GM21786 (cell line): ENCODE measurements around the gene TMEM229B.

Experiments
- ATAC-seq: cut with Tn5 transposase; IDR thresholded peaks from one replicate; pipeline ENCODE4 v1.9.1; 2021; ENCODE audit not compliant: unreplicated experiment

TMEM229B gene

GRCh38 chr14:67487937-67488893, at the start of gene TMEM229B:
Gene TMEM229B, minus strand, starts transcription at chr14:67488721. Its CDS starts 14,798 bp downstream, at chr14:67473923.
- ATAC-seq = peak; percentile 85

DNA sequence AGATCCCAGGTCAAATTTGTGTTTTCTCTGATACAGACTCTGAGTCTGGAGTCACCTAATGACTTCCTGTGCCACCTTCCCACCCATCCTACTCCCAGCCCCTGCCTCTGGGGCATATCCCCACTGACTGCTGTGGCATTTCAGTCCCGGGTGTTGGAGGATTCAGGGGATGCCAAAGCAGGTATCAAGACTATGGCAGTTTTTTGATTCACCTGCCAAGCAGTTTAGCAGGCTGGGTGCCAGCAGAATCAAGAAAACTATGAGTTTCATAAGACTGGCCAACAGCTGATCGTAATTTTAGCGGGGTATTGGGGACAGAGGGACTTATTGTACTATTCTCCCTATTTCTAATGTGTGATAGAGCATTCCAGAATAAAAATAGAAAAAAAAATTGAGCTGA, 49.2 kb upstream of the TMEM229B start:
- no peak for ATAC-seq

DNA sequence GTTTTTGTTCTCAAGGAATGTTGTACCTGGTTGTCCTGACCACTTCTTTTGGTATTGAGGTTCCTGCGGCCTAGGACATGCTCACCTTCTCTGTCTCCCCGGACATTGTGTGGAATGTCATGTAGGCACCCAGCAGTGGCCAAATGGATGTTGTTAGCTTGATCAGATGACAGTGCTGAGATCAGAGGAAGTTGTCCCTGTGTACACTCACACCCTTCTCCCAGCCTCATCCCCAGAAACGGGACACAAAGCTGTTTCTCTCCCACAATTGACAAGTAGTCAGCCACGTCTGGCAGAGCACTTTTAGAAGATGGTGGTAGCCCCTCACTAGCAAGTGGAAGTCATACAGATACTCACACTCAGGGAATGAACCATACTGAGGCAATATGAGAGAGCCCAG, 47.6 kb upstream of the TMEM229B start:
- no peak for ATAC-seq

DNA sequence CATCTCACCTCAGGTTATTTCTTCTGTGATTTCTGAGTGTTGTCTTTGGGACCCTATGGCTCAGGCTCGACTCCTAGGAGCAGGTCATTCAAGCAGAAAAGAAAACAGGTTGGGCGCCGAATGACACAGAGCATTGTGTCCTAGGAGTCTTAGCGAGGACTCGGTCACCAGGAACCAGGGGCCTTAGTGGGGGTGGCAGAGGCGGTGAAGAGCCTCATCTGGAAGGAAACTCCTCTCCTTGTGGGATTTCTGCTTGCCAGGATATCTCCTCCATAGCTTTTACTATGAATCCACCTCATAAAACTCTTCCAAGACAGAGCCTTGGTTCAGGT, 45.2 kb upstream of the TMEM229B start:
- no peak for ATAC-seq

GRCh38 chr14:67532998-67533753, 44.7 kb upstream of the TMEM229B start, which contains the start of gene PLEKHH1:
Gene PLEKHH1, plus strand, starts transcription at chr14:67533290. Its CDS starts 8,578 bp downstream, at chr14:67541868.
- peak; percentile 69 for ATAC-seq

- no peak for ATAC-seq
Observed at GRCh38 chr14:67532606-67532997, 44.1 kb upstream of the TMEM229B start.

DNA sequence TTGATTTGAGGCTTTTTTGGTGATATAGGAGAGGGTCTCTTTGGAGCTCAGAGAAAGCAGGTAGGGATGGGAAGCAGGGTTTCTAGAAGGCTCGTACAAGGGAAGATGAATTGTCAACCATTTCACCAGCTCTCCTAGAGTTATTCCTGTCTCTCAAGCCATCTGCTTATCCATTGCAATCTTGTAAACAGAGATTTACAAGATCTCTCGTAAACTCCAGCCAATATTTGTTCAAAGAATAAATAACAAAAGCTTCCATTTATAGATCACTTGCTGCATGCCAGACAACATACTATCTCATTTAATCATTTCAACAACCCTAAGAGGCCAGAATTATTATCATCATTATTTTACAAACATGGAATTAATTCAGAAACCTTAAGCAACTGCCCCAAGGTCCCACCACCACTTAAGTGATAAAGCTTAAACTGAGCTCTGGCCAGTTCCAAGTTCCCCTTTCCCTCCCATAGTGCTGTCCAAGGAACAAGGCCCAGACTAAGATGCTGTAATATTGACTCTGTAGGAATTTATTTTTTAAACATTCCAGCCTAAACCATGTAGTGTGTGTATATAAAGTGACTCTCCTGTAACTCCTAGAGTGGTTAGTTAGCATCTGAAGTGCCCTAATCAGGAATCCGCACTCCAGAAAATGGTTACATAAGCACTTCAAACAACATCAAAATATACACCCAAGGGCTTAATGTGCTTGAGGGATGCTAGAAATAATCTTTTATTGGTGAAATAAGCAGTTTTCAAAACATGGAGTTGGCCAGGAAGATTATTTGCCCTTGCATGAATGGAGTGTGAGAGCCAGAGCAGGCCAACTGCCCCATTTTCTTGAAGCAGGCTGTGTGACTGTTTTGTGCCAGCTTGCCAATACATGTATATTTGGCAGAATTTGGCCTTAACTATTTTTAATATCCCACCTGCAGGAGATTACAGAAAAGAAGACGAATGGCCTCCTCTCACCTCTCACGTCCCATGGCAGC, 41.7 kb upstream of the TMEM229B start:
- ATAC-seq = no peak

DNA sequence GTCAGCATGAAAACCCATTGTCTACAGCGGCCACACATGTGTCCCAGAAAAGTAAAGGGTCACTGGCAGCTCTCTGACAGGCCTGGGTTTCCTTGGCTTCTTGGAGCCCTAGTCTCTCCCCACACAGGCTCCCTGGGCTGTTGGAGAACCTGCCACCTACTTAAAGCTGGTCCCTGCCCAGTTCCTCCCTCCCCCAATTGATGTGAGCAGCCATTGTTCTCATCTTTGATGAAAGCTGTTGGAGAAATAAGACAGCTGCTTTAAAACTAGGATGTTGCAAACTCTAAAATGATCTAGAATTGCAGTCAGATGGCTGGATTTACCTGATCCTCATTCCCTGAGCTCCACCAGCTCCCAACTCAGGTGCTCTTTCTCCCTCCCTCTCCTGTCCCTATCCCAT, 39.8 kb upstream of the TMEM229B start:
- ATAC-seq = no peak

GRCh38 chr14:67527756-67528155, 39.2 kb upstream of the TMEM229B start:
- no peak for ATAC-seq

DNA sequence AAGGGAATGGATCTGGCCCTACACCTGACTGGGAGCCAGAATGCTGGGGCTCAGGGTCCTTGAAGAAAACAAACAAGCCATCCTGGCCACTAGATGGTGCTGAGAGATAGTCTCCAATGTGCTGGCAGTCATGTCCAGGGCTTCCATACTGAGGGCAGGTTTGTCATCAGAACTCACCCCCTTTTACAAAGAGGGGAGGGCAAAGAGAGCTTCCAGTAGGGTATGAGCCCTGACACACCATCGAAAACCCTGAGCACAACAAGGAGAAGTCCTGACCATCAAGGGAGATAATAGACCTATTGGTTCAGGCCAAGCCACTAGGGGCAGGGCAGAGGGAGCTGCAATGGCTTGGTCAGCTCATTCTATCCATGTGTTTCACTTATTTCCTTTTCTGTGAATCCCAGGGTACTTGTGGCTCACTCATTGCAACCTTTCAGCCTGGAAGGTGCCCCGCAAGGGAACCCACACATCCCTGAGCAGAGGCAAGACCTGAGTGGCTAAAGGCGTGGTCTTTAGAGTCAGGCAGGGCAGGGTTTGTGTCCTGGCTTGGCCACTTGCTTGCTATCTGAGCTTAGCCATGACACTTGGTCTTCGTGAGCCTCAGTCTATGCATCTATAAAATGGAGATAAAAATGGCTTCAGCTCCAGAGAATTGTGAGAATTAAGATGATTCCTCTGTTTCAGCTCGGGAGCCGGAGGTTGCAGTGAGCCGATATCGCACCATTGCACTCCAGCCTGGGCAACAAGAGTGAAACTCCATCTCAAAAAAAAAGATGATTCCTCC, 38.3 kb upstream of the TMEM229B start:
- ATAC-seq = no peak

GRCh38 chr14:67526181-67526580, 37.7 kb upstream of the TMEM229B start:
- no peak for ATAC-seq

GRCh38 chr14:67525389-67525788, 36.9 kb upstream of the TMEM229B start:
- ATAC-seq = no peak

GRCh38 chr14:67524634-67524963, 36.1 kb upstream of the TMEM229B start:
- ATAC-seq = no peak

GRCh38 chr14:67523764-67524633, 35.5 kb upstream of the TMEM229B start:
- ATAC-seq = no peak

- ATAC-seq = no peak
Observed at GRCh38 chr14:67522270-67522669, 33.7 kb upstream of the TMEM229B start.

GRCh38 chr14:67520482-67520881, 32.0 kb upstream of the TMEM229B start:
- no peak for ATAC-seq

GRCh38 chr14:67519406-67519805, 30.9 kb upstream of the TMEM229B start:
- no peak for ATAC-seq

DNA sequence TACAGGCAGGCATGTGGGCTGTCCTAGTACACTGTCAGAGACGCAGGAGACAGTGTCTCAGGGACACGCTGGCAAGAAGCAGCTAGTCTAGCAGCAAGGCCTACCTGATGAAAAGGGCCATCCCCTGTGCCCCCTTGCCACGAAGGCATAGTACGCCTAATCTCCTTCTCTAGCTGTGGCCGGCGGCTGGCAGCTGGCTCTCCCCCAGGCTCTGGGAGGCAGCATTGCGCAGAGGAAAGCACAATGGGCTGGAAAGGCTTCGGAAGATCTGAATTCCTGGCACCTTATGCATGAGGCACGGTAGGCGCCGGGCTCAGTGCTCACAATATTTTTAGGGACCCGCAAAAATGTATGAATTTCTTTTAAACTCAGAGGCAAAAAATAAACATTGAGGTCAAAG, 28.6 kb upstream of the TMEM229B start:
- no peak for ATAC-seq

DNA sequence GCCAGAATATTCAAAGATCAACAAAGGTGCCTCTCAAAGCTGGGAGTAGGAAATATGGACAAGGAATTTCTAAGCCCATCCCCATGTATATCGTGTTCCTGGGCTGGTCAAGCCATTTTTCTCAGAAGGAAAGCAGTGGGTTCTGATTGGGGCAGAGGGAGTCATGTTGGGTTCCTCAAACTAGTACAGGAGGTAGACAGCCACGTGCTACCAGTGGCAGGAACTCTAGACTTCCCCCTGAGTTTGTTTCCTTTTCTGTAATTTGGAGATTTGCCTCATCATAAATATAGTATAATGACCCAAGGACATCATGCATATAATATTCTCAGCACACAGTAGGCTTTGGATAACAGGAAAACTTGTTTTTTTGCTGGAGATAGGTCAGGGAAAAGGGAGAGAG, 28.2 kb upstream of the TMEM229B start:
- no peak for ATAC-seq
